Keratinocyte (primary cell): ENCODE results near the gene YDJC. TPM values are rescaled to one million over a fixed set of nuclear protein-coding genes. Genes with fewer than 3 reads are reported as not detected.

Experiments
- DNase-seq: peaks from one replicate; pipeline ENCODE4 v3.0.0-alpha.2; 2011; ENCODE audit warnings: low read depth, missing footprints, low spot score
- FAIRE-seq: peaks from 2 replicates; lab custom pipeline; 2011; peaks lifted over from hg19 to GRCh38; lab: Jason Lieb, UNC
- H2AFZ ChIP-seq: 2 replicates; pipeline ENCODE4 v1.6.0; 2012; ENCODE audit warnings: low read length, control low read depth, inconsistent platforms; ENCODE audit not compliant: control insufficient read depth
- H3K27ac ChIP-seq: 2 replicates; pipeline ENCODE4 v1.5.1; 2011; ENCODE audit warnings: low read length; ENCODE audit not compliant: control insufficient read depth, insufficient read depth
- H3K27me3 ChIP-seq: 3 replicates; pipeline ENCODE4 v1.6.0; 2011; ENCODE audit warnings: low read length; ENCODE audit not compliant: control insufficient read depth, insufficient read depth; ENCODE audit errors: extremely low read depth
- H3K36me3 ChIP-seq, 2 experiments: 2 replicates in 1 of 2; 3 replicates in 1 of 2; pipeline ENCODE4 v1.5.1; 2011; ENCODE audit warnings: low read length in 2 of 2, mild to moderate bottlenecking in 1 of 2; ENCODE audit not compliant: control insufficient read depth in 2 of 2, insufficient read depth in 2 of 2; ENCODE audit errors: extremely low read depth in 1 of 2
- H3K4me1 ChIP-seq: 3 replicates; pipeline ENCODE4 v1.5.1; 2011; ENCODE audit warnings: low read length; ENCODE audit not compliant: control insufficient read depth, insufficient read depth; ENCODE audit errors: extremely low read depth
- H3K4me2 ChIP-seq: 3 replicates; pipeline ENCODE4 v1.6.0; 2011; ENCODE audit warnings: low read depth, low read length; ENCODE audit not compliant: control insufficient read depth, insufficient read depth; ENCODE audit errors: extremely low read depth
- H3K4me3 ChIP-seq, 3 experiments: fragments of 200-600 bp in 1 of 3; sonication (generic) in 1 of 3; 2 replicates in 2 of 3; 3 replicates in 1 of 3; pipeline ENCODE4 v1.5.1; 2011 to 2016; ENCODE audit warnings: low read length in 3 of 3, mild to moderate bottlenecking in 3 of 3, control low read depth in 2 of 3, inconsistent platforms in 1 of 3, low read depth in 1 of 3, mixed read lengths in 1 of 3, mixed run types in 1 of 3, moderate library complexity in 1 of 3; ENCODE audit not compliant: control insufficient read depth in 2 of 3, insufficient read depth in 2 of 3; ENCODE audit errors: extremely low read depth in 1 of 3
- H3K79me2 ChIP-seq: 2 replicates; pipeline ENCODE4 v1.6.0; 2012; ENCODE audit warnings: low read length; ENCODE audit not compliant: control insufficient read depth, insufficient read depth
- H3K9ac ChIP-seq: 3 replicates; pipeline ENCODE4 v1.6.0; 2011; ENCODE audit warnings: low read length; ENCODE audit not compliant: control insufficient read depth, insufficient read depth; ENCODE audit errors: extremely low read depth
- H3K9me1 ChIP-seq: 3 replicates; pipeline ENCODE4 v1.6.0; 2011; ENCODE audit warnings: low read length; ENCODE audit not compliant: control insufficient read depth, insufficient read depth; ENCODE audit errors: extremely low read depth
- H3K9me3 ChIP-seq: 2 replicates; pipeline ENCODE4 v1.5.1; 2012; ENCODE audit warnings: low read depth, low read length; ENCODE audit not compliant: control insufficient read depth
- H4K20me1 ChIP-seq: 3 replicates; pipeline ENCODE4 v1.6.0; 2011; ENCODE audit warnings: low read length; ENCODE audit not compliant: control insufficient read depth, insufficient read depth; ENCODE audit errors: extremely low read depth
- CTCF ChIP-seq, 3 experiments: IDR thresholded peaks in 1 of 3; conservative IDR thresholded peaks in 1 of 3; optimal IDR thresholded peaks in 1 of 3; 2 replicates in 2 of 3; 3 replicates in 1 of 3; pipeline versions ENCODE3 to v1.5.1; 2011; ENCODE audit warnings: low read length in 3 of 3, mild to moderate bottlenecking in 3 of 3, moderate library complexity in 2 of 3, control low read depth in 1 of 3, inconsistent platforms in 1 of 3; ENCODE audit not compliant: insufficient read depth in 2 of 3; ENCODE audit errors: extremely low read depth in 1 of 3
- EZH2 ChIP-seq: IDR thresholded peaks from one replicate; pipeline ENCODE4 v1.6.1; 2012; ENCODE audit warnings: inconsistent platforms, mild to moderate bottlenecking, low read length, moderate library complexity
- dilution Hi-C: fragments of 300-500 bp; cut with MboI; formaldehyde crosslinking; loops from one replicate; pipeline ENCODE4 v1.7.0; 2020; ENCODE audit warnings: low sequenced_read_pairs; ENCODE audit not compliant: extremely low pct_ligation_motif_present
- polyA plus RNA-seq, 5 experiments: library from polyadenylated mRNA; depleted of rRNA in 3 of 5; stranded (reverse) in 3 of 5; stranded (forward) in 1 of 5; unstranded in 1 of 5; fragments of >200 nt; gene quantifications; 1 replicate in 1 of 5; 2 replicates in 3 of 5; 3 replicates in 1 of 5; pipeline versions ENCODE4 v1.2.1 to v1.2.3, GENCODE V29; 2011 to 2012; ENCODE audit warnings: missing spikeins in 2 of 5, low read depth in 1 of 5, low replicate concordance in 1 of 5

YDJC gene
- polyA plus RNA-seq, 1 donor (not counting 4 experiments of a cell fraction or from before 2014, with no cell fraction given): 18.2 TPM

- FAIRE-seq: peak; percentile 17
- peaks cover 28% of the 10 kb centered on the region for H4K20me1 ChIP-seq
- TF ChIP-seq EZH2 (no peak), CTCF (optimal IDR thresholded peaks at IDR 0.05 in 1 of 3, IDR thresholded peaks at IDR 0.05 in 1 of 3, conservative IDR thresholded peaks at IDR 0.05 in 1 of 3; ENCODE audit: extremely low read depth in 1 of 3, insufficient read depth in 2 of 3, low read length in 3 of 3) (no peak)
- H3K4me2 ChIP-seq: no peak overlapping the region
- no peaks in the 10 kb centered on the region for H3K27me3 ChIP-seq
- H3K9me3 ChIP-seq: no peaks in the 10 kb centered on the region
- dilution Hi-C loops: no loop called here
- H3K79me2 ChIP-seq: peaks cover 58% of the 10 kb centered on the region
- no peak overlapping the region for H3K9ac ChIP-seq
- peaks cover 10% of the 10 kb centered on the region for H3K4me1 ChIP-seq
- H2AFZ ChIP-seq: no peak overlapping the region
- no peak overlapping the region for H3K27ac ChIP-seq
- no peak for DNase-seq
- peaks cover 5% of the 10 kb centered on the region for H3K9me1 ChIP-seq
- peaks cover 10 to 31% of the 10 kb centered on the region in 2 experiments for H3K36me3 ChIP-seq
- no peak overlapping the region for H3K4me3 ChIP-seq
Observed at GRCh38 chr22:21622919-21623647, 6.7 kb downstream of the YDJC start.

- no peak overlapping the region for H3K4me3 ChIP-seq
- peaks cover 54% of the 10 kb centered on the region for H3K79me2 ChIP-seq
- FAIRE-seq (no peak), DNase-seq (no peak)
- H3K4me2 ChIP-seq: no peak overlapping the region
- H3K4me1 ChIP-seq: peaks cover 9% of the 10 kb centered on the region
- TF ChIP-seq EZH2 (no peak), CTCF (optimal IDR thresholded peaks at IDR 0.05 in 1 of 3, IDR thresholded peaks at IDR 0.05 in 1 of 3, conservative IDR thresholded peaks at IDR 0.05 in 1 of 3; ENCODE audit: extremely low read depth in 1 of 3, insufficient read depth in 2 of 3, low read length in 3 of 3) (no peak)
- peaks cover 28% of the 10 kb centered on the region for H4K20me1 ChIP-seq
- dilution Hi-C loops: no loop called here
- H3K9me1 ChIP-seq: peaks cover 5% of the 10 kb centered on the region
- H3K36me3 ChIP-seq: peaks cover 9 to 23% of the 10 kb centered on the region in 2 experiments
- H3K9ac ChIP-seq: no peak overlapping the region
- no peaks in the 10 kb centered on the region for H3K9me3 ChIP-seq
- H3K27ac ChIP-seq: no peak overlapping the region
- H2AFZ ChIP-seq: no peak overlapping the region
- no peaks in the 10 kb centered on the region for H3K27me3 ChIP-seq
Observed at GRCh38 chr22:21622011-21622918, 7.6 kb downstream of the YDJC start.
